ENCODE measurements around the gene TXNDC9.

DNA sequence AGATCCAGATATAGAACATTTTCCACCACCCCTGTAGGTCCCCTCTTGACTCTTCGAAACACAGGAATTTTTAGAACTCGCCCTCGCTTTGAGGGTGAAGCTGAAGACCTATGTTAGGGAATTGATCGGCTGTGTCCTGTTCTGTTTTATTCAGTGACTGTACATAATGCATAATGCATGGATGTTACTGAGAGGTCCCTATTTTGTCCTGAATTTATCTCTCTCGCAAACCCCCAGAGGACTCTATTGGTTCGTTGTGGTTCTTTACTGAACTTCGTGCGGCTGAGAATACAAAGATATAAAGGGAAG lies 625 bp upstream of the TXNDC9 start:
- TF ChIP-seq RAD21 (IDR thresholded peaks at IDR 0.05) (no peak), JUND (IDR thresholded peaks at IDR 0.05) (no peak), SP1 (IDR thresholded peaks at IDR 0.05) (no peak), TAF1 (conservative IDR thresholded peaks at IDR 0.05) (no peak), GABPA (IDR thresholded peaks at IDR 0.05 in 1 of 2, conservative IDR thresholded peaks at IDR 0.05 in 1 of 2) (no peak)
- TF ChIP-seq, protein P1, sequence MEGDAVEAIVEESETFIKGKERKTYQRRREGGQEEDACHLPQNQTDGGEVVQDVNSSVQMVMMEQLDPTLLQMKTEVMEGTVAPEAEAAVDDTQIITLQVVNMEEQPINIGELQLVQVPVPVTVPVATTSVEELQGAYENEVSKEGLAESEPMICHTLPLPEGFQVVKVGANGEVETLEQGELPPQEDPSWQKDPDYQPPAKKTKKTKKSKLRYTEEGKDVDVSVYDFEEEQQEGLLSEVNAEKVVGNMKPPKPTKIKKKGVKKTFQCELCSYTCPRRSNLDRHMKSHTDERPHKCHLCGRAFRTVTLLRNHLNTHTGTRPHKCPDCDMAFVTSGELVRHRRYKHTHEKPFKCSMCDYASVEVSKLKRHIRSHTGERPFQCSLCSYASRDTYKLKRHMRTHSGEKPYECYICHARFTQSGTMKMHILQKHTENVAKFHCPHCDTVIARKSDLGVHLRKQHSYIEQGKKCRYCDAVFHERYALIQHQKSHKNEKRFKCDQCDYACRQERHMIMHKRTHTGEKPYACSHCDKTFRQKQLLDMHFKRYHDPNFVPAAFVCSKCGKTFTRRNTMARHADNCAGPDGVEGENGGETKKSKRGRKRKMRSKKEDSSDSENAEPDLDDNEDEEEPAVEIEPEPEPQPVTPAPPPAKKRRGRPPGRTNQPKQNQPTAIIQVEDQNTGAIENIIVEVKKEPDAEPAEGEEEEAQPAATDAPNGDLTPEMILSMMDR (IDR thresholded peaks at IDR 0.05; ENCODE audit: low read depth, low read length, missing input control): no peak

Data from liver (tissue), 3 donors.